ENCODE data around the gene BCAM.

DNA sequence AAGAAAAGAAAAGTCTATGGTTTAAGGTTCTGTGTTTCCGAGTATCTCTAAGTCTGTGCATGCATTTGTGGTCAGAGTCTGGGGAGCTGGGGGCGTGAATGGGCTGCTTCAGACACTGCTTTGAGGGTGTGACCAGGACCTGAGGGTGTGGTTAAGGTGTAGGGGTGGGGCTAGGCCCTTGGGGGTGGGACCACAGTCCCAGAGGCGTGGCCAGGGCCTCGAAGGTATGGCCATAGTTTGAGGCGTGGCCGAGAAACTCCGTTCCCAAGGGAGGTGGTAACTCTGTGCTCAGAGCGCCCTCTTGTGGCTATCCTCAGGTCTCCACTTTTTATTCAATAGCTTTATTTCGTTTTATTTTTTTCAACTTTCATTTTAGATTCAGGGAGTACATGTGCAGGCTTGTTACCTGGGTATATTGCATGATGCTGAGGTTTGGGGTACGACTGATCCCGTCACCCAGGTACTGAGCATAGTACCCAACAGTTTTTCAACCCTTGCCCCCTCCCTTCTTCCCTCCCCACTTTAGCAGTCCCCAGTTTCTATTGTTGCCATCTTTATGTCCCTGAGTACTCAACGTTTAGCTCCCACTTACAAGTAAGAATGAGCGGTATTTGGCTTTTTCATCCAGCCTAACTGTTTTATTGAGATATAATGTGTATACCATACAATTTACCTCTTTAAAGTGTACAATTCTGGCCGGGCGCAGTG, 38.2 kb upstream of the BCAM start:
- TF ChIP-seq TAF1 (IDR thresholded peaks at IDR 0.05; ENCODE audit: low read depth, low read length) (no peak), POLR2A (IDR thresholded peaks at IDR 0.05; ENCODE audit: low read depth, low read length) (no peak), POLR2AphosphoS5 (IDR thresholded peaks at IDR 0.05; ENCODE audit: low read depth, low read length) (no peak)

Data from GM12891 (cell line).